H9 (cell line): ENCODE measurements around the gene CACNB4. TPM values are rescaled to one million over a fixed set of nuclear protein-coding genes. Genes with fewer than 3 reads are reported as not detected.

Source experiments
- DNase-seq: peaks from one replicate; pipeline ENCODE4 v3.0.0-alpha.2; 2017
- H2AFZ ChIP-seq: one replicate; pipeline ENCODE4 v1.6.1; 2013; ENCODE audit warnings: mild to moderate bottlenecking, low read length, control low read depth, moderate library complexity
- H2AK5ac ChIP-seq: 2 replicates; pipeline ENCODE4 v1.6.1; 2013; ENCODE audit warnings: low read length, control low read depth, mixed read lengths; ENCODE audit not compliant: insufficient read length
- H2BK120ac ChIP-seq: one replicate; pipeline ENCODE4 v1.6.1; 2013; ENCODE audit warnings: low read depth, mild to moderate bottlenecking, low read length, control low read depth, inconsistent platforms; ENCODE audit not compliant: poor library complexity, severe bottlenecking
- H2BK12ac ChIP-seq: 2 replicates; pipeline ENCODE4 v1.6.1; 2013; ENCODE audit warnings: low read length, control low read depth, mixed read lengths, low read depth; ENCODE audit not compliant: insufficient read length
- H2BK15ac ChIP-seq: 2 replicates; pipeline ENCODE4 v1.6.1; 2013; ENCODE audit warnings: low read depth, low read length, control low read depth
- H2BK20ac ChIP-seq: one replicate; pipeline ENCODE4 v1.6.1; 2013; ENCODE audit warnings: low read depth, mild to moderate bottlenecking, low read length, control low read depth, inconsistent platforms; ENCODE audit not compliant: poor library complexity, severe bottlenecking
- H2BK5ac ChIP-seq: 2 replicates; pipeline ENCODE4 v1.6.1; 2013; ENCODE audit warnings: low read length, control low read depth, mixed read lengths; ENCODE audit not compliant: insufficient read length
- H3K14ac ChIP-seq: 2 replicates; pipeline ENCODE4 v1.6.1; 2013; ENCODE audit warnings: low read length, control low read depth; ENCODE audit not compliant: insufficient read depth
- H3K18ac ChIP-seq: 2 replicates; pipeline ENCODE4 v1.6.1; 2013; ENCODE audit warnings: low read depth, mild to moderate bottlenecking, mixed read lengths, low read length, control low read depth; ENCODE audit not compliant: insufficient read length
- H3K23ac ChIP-seq: 2 replicates; pipeline ENCODE4 v1.6.1; 2013; ENCODE audit warnings: low read length, control low read depth, mixed read lengths, low read depth; ENCODE audit not compliant: insufficient read length
- H3K23me2 ChIP-seq: 2 replicates; pipeline ENCODE4 v1.6.1; 2013; ENCODE audit warnings: low read depth, mild to moderate bottlenecking, mixed read lengths, low read length, control low read depth; ENCODE audit not compliant: insufficient read length, poor library complexity, severe bottlenecking
- H3K27ac ChIP-seq: 2 replicates; pipeline ENCODE4 v1.5.1; 2013; ENCODE audit warnings: low read length, control low read depth, mixed read lengths, low read depth; ENCODE audit not compliant: insufficient read length
- H3K27me3 ChIP-seq: 2 replicates; pipeline ENCODE4 v1.6.1; 2013; ENCODE audit warnings: low read length, control low read depth, inconsistent platforms; ENCODE audit not compliant: insufficient read depth
- H3K4ac ChIP-seq: 2 replicates; pipeline ENCODE4 v1.6.1; 2013; ENCODE audit warnings: low read depth, mild to moderate bottlenecking, control low read depth, inconsistent platforms, low read length, moderate library complexity
- H3K4me1 ChIP-seq: 2 replicates; pipeline ENCODE4 v1.6.1; 2013; ENCODE audit warnings: low read length, control low read depth, inconsistent platforms; ENCODE audit not compliant: insufficient read depth
- H3K4me2 ChIP-seq: 2 replicates; pipeline ENCODE4 v1.6.1; 2013; ENCODE audit warnings: low read length, control low read depth, mixed read lengths; ENCODE audit not compliant: insufficient read length, insufficient read depth
- H3K56ac ChIP-seq: 2 replicates; pipeline ENCODE4 v1.6.1; 2013; ENCODE audit warnings: low read depth, mild to moderate bottlenecking, mixed read lengths, low read length, control low read depth; ENCODE audit not compliant: insufficient read length
- H3K79me1 ChIP-seq: 2 replicates; pipeline ENCODE4 v1.6.1; 2013; ENCODE audit warnings: low read depth, mild to moderate bottlenecking, moderate library complexity, low read length, control low read depth, inconsistent platforms; ENCODE audit not compliant: insufficient read depth, poor library complexity, severe bottlenecking
- H3K79me2 ChIP-seq: 2 replicates; pipeline ENCODE4 v1.6.1; 2013; ENCODE audit warnings: low read length, control low read depth, inconsistent platforms; ENCODE audit not compliant: insufficient read depth
- H3K9ac ChIP-seq: 2 replicates; pipeline ENCODE4 v1.6.1; 2013; ENCODE audit warnings: low read length, control low read depth, mixed read lengths; ENCODE audit not compliant: insufficient read length; ENCODE audit errors: extremely low read depth
- H3K9me3 ChIP-seq: one replicate; pipeline ENCODE4 v1.6.1; 2013; ENCODE audit warnings: low read depth, low read length, inconsistent platforms; ENCODE audit not compliant: control insufficient read depth
- H3T11ph ChIP-seq: one replicate; pipeline ENCODE4 v1.6.1; 2013; ENCODE audit warnings: mild to moderate bottlenecking, low read length, control low read depth, inconsistent platforms
- H4K20me1 ChIP-seq: one replicate; pipeline ENCODE4 v1.6.1; 2013; ENCODE audit not compliant: control insufficient read depth, insufficient read length, insufficient read depth
- H4K5ac ChIP-seq: 2 replicates; pipeline ENCODE4 v1.6.1; 2013; ENCODE audit warnings: low read depth, mild to moderate bottlenecking, mixed read lengths, low read length, control low read depth; ENCODE audit not compliant: insufficient read length
- H4K8ac ChIP-seq: replicated peaks from 2 replicates; pipeline ENCODE4 v1.6.1; 2013; ENCODE audit warnings: low read length, control low read depth, mixed read lengths, low read depth; ENCODE audit not compliant: insufficient read length
- H4K91ac ChIP-seq: 2 replicates; pipeline ENCODE4 v1.6.1; 2013; ENCODE audit warnings: low read depth, mild to moderate bottlenecking, moderate library complexity, mixed read lengths, low read length, control low read depth; ENCODE audit not compliant: insufficient read length
- H3K27ac Mint-ChIP-seq, 3 experiments: 2 replicates in 2 of 3; 3 replicates in 1 of 3; pipeline ENCODE4 v1.8.0; 2020 to 2021; ENCODE audit warnings: mixed read lengths in 3 of 3, mild to moderate bottlenecking in 1 of 3, moderate library complexity in 1 of 3
- H3K27me3 Mint-ChIP-seq: 2 replicates; pipeline ENCODE4 v1.8.0; 2021; ENCODE audit warnings: low read depth, mild to moderate bottlenecking, moderate library complexity, mixed read lengths
- H3K36me3 Mint-ChIP-seq, 3 experiments: 2 replicates in 2 of 3; 3 replicates in 1 of 3; pipeline ENCODE4 v1.8.0; 2020 to 2021; ENCODE audit warnings: low read depth in 3 of 3, mixed read lengths in 3 of 3; ENCODE audit not compliant: insufficient read depth in 1 of 3
- H3K4me1 Mint-ChIP-seq, 2 experiments: 2 replicates each; pipeline ENCODE4 v1.8.0; 2020; ENCODE audit warnings: mixed read lengths in 2 of 2
- H3K4me3 Mint-ChIP-seq, 2 experiments: 2 replicates in 1 of 2; 3 replicates in 1 of 2; pipeline ENCODE4 v1.8.0; 2020 to 2021; ENCODE audit warnings: mild to moderate bottlenecking in 2 of 2, mixed read lengths in 2 of 2, moderate library complexity in 1 of 2
- H3K9me3 Mint-ChIP-seq, 2 experiments: 2 replicates in 1 of 2; 3 replicates in 1 of 2; pipeline ENCODE4 v1.8.0; 2020; ENCODE audit warnings: mild to moderate bottlenecking in 2 of 2, mixed read lengths in 2 of 2, moderate library complexity in 1 of 2
- WGBS: extraction: QIAGEN DNeasy Blood & Tissue Kit; methylation state at CpG from one replicate; pipeline ENCODE4 v1.1.7; 2013; ENCODE audit warnings: missing lambda C conversion rate, low lambda C conversion rate, mixed read lengths; ENCODE audit not compliant: insufficient read length; ENCODE audit errors: extremely low coverage; 5-methylcytosine and 5-hydroxymethylcytosine counted together
- total RNA-seq: library from RNA; stranded (reverse); gene quantifications from 2 replicates; pipeline ENCODE4 v1.2.1, GENCODE V29; 2021
- TF ChIP-seq, protein P1 (sequence below): fragments of 200-600 bp; sonication (generic); conservative IDR thresholded peaks from 3 replicates; pipeline ENCODE4 v1.8.0; 2021; ENCODE audit warnings: antibody characterized with exemption, mild to moderate bottlenecking

The CACNB4 gene
- total RNA-seq, 1 experiment from 2014 or later = 1.4 TPM

DNA sequence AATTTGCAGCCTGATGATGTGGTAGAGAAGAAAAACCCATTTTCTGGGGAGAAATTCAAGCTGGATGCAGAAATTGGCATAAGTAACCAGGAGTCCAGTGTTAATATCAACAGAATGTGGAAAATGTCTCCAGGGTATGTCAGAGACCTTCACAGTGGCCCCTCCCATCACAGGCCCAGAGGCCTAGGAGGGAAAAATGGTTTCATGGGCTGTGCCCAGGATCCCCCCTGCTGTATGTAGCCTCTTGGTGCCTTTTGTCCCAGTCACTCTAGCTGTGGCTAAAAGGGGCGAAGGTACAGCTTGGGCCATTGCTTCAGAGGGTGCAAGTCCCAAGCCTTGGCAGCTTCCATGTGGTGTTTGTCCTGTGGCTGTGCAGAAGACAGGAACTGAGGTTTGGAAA is 40.2 kb downstream of the CACNB4 start:
- peaks cover 13 to 17% (median 16%) of the 10 kb centered on the region in 3 experiments for H3K36me3 Mint-ChIP-seq
- no CpG with 5 or more reads among the region's 1 CpG for WGBS

More for the DNA sequence above, 40.2 kb downstream of the CACNB4 start:
- H3K23ac ChIP-seq = no peak overlapping the region
- no peak overlapping the region for H3K27ac Mint-ChIP-seq
- TF ChIP-seq, protein P1, sequence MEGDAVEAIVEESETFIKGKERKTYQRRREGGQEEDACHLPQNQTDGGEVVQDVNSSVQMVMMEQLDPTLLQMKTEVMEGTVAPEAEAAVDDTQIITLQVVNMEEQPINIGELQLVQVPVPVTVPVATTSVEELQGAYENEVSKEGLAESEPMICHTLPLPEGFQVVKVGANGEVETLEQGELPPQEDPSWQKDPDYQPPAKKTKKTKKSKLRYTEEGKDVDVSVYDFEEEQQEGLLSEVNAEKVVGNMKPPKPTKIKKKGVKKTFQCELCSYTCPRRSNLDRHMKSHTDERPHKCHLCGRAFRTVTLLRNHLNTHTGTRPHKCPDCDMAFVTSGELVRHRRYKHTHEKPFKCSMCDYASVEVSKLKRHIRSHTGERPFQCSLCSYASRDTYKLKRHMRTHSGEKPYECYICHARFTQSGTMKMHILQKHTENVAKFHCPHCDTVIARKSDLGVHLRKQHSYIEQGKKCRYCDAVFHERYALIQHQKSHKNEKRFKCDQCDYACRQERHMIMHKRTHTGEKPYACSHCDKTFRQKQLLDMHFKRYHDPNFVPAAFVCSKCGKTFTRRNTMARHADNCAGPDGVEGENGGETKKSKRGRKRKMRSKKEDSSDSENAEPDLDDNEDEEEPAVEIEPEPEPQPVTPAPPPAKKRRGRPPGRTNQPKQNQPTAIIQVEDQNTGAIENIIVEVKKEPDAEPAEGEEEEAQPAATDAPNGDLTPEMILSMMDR = no peak
- no peaks in the 10 kb centered on the region for H3K27me3 ChIP-seq
- no peak overlapping the region for H3T11ph ChIP-seq
- peaks cover 2% of the 10 kb centered on the region; the same call in 1 of the 2 replicates for H3K27me3 Mint-ChIP-seq
- DNase-seq = no peak
- no peak overlapping the region for H4K91ac ChIP-seq
- no peak overlapping the region for H2AFZ ChIP-seq
- no peak overlapping the region for H2AK5ac ChIP-seq
- H3K4me2 ChIP-seq = no peak overlapping the region
- peaks cover 18 to 31% of the 10 kb centered on the region in 2 experiments for H3K9me3 Mint-ChIP-seq
- no peak overlapping the region for H2BK15ac ChIP-seq
- H2BK20ac ChIP-seq = no peak overlapping the region
- H3K18ac ChIP-seq = no peak overlapping the region
- H3K27ac ChIP-seq = no peak overlapping the region
- no peak overlapping the region for H3K14ac ChIP-seq
- H2BK5ac ChIP-seq = no peak overlapping the region
- no peak overlapping the region for H2BK120ac ChIP-seq
- H3K9me3 ChIP-seq = peaks cover 9% of the 10 kb centered on the region
- H3K4me1 ChIP-seq = no peaks in the 10 kb centered on the region
- H4K8ac ChIP-seq = no peak overlapping the region
- no peaks in the 10 kb centered on the region for H4K20me1 ChIP-seq
- no peak overlapping the region for H3K56ac ChIP-seq
- no peak overlapping the region for H2BK12ac ChIP-seq
- no peaks in the 10 kb centered on the region for H3K79me2 ChIP-seq
- peaks cover 8 to 13% of the 10 kb centered on the region in 2 experiments for H3K4me1 Mint-ChIP-seq
- H3K4me3 Mint-ChIP-seq = no peak overlapping the region; a peak in 1 of 5 replicates
- H3K4ac ChIP-seq = no peak overlapping the region
- no peak overlapping the region for H4K5ac ChIP-seq
- H3K9ac ChIP-seq = no peak overlapping the region
- H3K79me1 ChIP-seq = no peaks in the 10 kb centered on the region
- H3K23me2 ChIP-seq = no peaks in the 10 kb centered on the region
